Loucy (cell line): ENCODE data around the gene PPTC7.
A peak's percentile ranks its signal among the peaks of the same experiment; 100 is the strongest.

Experiments used
- H2AFZ ChIP-seq: fragments of 200-600 bp; sonication (generic); 2 replicates; pipeline ENCODE4 v1.6.0; 2016; ENCODE audit warnings: antibody characterized with exemption, mild to moderate bottlenecking, low read length, moderate library complexity
- H3F3A ChIP-seq: fragments of 200-600 bp; 2 replicates; pipeline ENCODE4 v1.6.0; 2016; ENCODE audit warnings: antibody characterized with exemption, low read depth, mild to moderate bottlenecking
- H3K27me3 ChIP-seq: fragments of 200-600 bp; sonication (generic); 2 replicates; pipeline ENCODE4 v1.6.1; 2014; ENCODE audit warnings: low read length, mild to moderate bottlenecking; ENCODE audit not compliant: insufficient read depth, poor library complexity, severe bottlenecking
- H3K36me3 ChIP-seq: fragments of 200-600 bp; sonication (generic); 2 replicates; pipeline ENCODE4 v1.6.1; 2016; ENCODE audit warnings: low read length; ENCODE audit not compliant: insufficient read depth
- H3K4me1 ChIP-seq: fragments of 200-600 bp; sonication (generic); 2 replicates; pipeline ENCODE4 v1.5.1; 2014; ENCODE audit warnings: low read length, mild to moderate bottlenecking; ENCODE audit not compliant: insufficient read depth, poor library complexity, severe bottlenecking
- H3K4me2 ChIP-seq: fragments of 200-600 bp; sonication (generic); 2 replicates; pipeline ENCODE4 v1.6.0; 2014; ENCODE audit warnings: antibody characterized with exemption, low read length, low read depth, mild to moderate bottlenecking; ENCODE audit not compliant: poor library complexity, severe bottlenecking
- H3K4me3 ChIP-seq: fragments of 200-600 bp; sonication (generic); 2 replicates; pipeline ENCODE4 v1.5.1; 2014; ENCODE audit warnings: low read length, mild to moderate bottlenecking, mixed read lengths; ENCODE audit not compliant: poor library complexity, severe bottlenecking
- H3K79me2 ChIP-seq: fragments of 200-600 bp; sonication (generic); 2 replicates; pipeline ENCODE4 v1.6.1; 2014; ENCODE audit warnings: low read length; ENCODE audit not compliant: insufficient read depth
- H3K9ac ChIP-seq: fragments of 200-600 bp; sonication (generic); 2 replicates; pipeline ENCODE4 v1.6.0; 2014; ENCODE audit warnings: mild to moderate bottlenecking, low read depth, low read length, moderate library complexity; ENCODE audit not compliant: poor library complexity, severe bottlenecking
- H3K9me2 ChIP-seq: fragments of 200-600 bp; sonication (generic); replicated peaks from 2 replicates; pipeline ENCODE4 v1.6.1; 2016; ENCODE audit warnings: low read depth, low read length, mixed read lengths
- H3K9me3 ChIP-seq: fragments of 200-600 bp; sonication (generic); 2 replicates; pipeline ENCODE4 v1.6.1; 2014; ENCODE audit warnings: mild to moderate bottlenecking, antibody characterized with exemption, low read length, low read depth; ENCODE audit not compliant: insufficient read depth
- H4K20me1 ChIP-seq: fragments of 200-600 bp; sonication (generic); 2 replicates; pipeline ENCODE4 v1.6.0; 2014; ENCODE audit warnings: antibody characterized with exemption, low read length, mild to moderate bottlenecking; ENCODE audit not compliant: insufficient read depth, poor library complexity, severe bottlenecking
- CTCF ChIP-seq: fragments of 200-600 bp; sonication (generic); conservative IDR thresholded peaks from 2 replicates; pipeline ENCODE4 v1.5.1; 2014; ENCODE audit warnings: mild to moderate bottlenecking, antibody characterized with exemption, low read length
- EZH2phosphoT487 ChIP-seq: fragments of 200-600 bp; IDR thresholded peaks from 2 replicates; pipeline ENCODE4 v1.6.1; 2018; ENCODE audit warnings: antibody characterized with exemption, mild to moderate bottlenecking, moderate library complexity, borderline replicate concordance

PPTC7 gene

GRCh38 chr12:110578694-110579534 lies 4.2 kb downstream of the PPTC7 start:
- Histone ChIP-seq H3K4me1 (peaks cover 55% of the 10 kb centered on the region), H3K9me2 (no peaks in the 10 kb centered on the region), H3K79me2 (peaks cover 93% of the 10 kb centered on the region), H3K27me3 (no peaks in the 10 kb centered on the region), H4K20me1 (peaks cover 84% of the 10 kb centered on the region), H3K9ac (peak overlapping the region; percentile 47), H3K36me3 (no peaks in the 10 kb centered on the region), H2AFZ (no peak overlapping the region), H3K9me3 (no peaks in the 10 kb centered on the region), H3K4me2 (peak overlapping the region; percentile 89), H3F3A (0 out of 2 replicates have a peak, but pooled peaks cover 3% of the 10 kb centered on the region), H3K4me3 (peak overlapping the region; percentile 86)
- TF ChIP-seq CTCF (no peak), EZH2phosphoT487 (no peak)

- H3K27me3 ChIP-seq, result no peaks in the 10 kb centered on the region
- peak overlapping the region; percentile 86 for H3K4me3 ChIP-seq
- TF ChIP-seq CTCF, result no peak
- no peak for TF ChIP-seq EZH2phosphoT487
- H3K79me2 ChIP-seq, result peaks cover 98% of the 10 kb centered on the region
- no peak overlapping the region for H2AFZ ChIP-seq
- H3K9ac ChIP-seq, result peak overlapping the region; percentile 47
- peaks cover 84% of the 10 kb centered on the region for H4K20me1 ChIP-seq
- 0 out of 2 replicates have a peak, but pooled peaks cover 3% of the 10 kb centered on the region for H3F3A ChIP-seq
- peaks cover 49% of the 10 kb centered on the region for H3K4me1 ChIP-seq
- H3K36me3 ChIP-seq, result no peaks in the 10 kb centered on the region
- no peaks in the 10 kb centered on the region for H3K9me2 ChIP-seq
- no peaks in the 10 kb centered on the region for H3K9me3 ChIP-seq
- peak overlapping the region; percentile 89 for H3K4me2 ChIP-seq
These were observed 5.0 kb downstream of the PPTC7 start for GRCh38 chr12:110577864-110578693.

GRCh38 chr12:110576504-110576903 lies 6.6 kb downstream of the PPTC7 start:
- peaks cover 71% of the 10 kb centered on the region for H4K20me1 ChIP-seq
- H3K4me2 ChIP-seq, result peak overlapping the region; percentile 89
- H3K4me3 ChIP-seq, result no peak overlapping the region
- H3K9me2 ChIP-seq, result no peaks in the 10 kb centered on the region
- no peak overlapping the region for H3K9ac ChIP-seq
- peaks cover 5% of the 10 kb centered on the region; the same call in 1 of the 2 replicates for H3K9me3 ChIP-seq
- H3K27me3 ChIP-seq, result no peaks in the 10 kb centered on the region
- H3K36me3 ChIP-seq, result no peaks in the 10 kb centered on the region
- H2AFZ ChIP-seq, result no peak overlapping the region
- no peak for TF ChIP-seq CTCF
- TF ChIP-seq EZH2phosphoT487, result no peak
- peaks cover 100% of the 10 kb centered on the region for H3K79me2 ChIP-seq
- H3K4me1 ChIP-seq, result peaks cover 47% of the 10 kb centered on the region
- 0 out of 2 replicates have a peak, but pooled peaks cover 3% of the 10 kb centered on the region for H3F3A ChIP-seq
